H1 (cell line): ENCODE data around the gene ANK2.

Experiments used
- POLR2AphosphoS5 ChIP-seq: IDR thresholded peaks from 2 replicates; pipeline ENCODE4 v1.6.1; 2011; ENCODE audit warnings: low read depth, low read length
- SIX5 ChIP-seq: IDR thresholded peaks from 2 replicates; pipeline ENCODE4 v1.6.1; 2011; ENCODE audit warnings: mild to moderate bottlenecking, low read depth, low read length
- YY1 ChIP-seq: IDR thresholded peaks from 2 replicates; pipeline ENCODE4 v1.6.1; 2011; ENCODE audit warnings: low read depth, mild to moderate bottlenecking, low read length
- ZNF274 ChIP-seq: IDR thresholded peaks from 2 replicates; pipeline ENCODE4 v1.7.0; 2012; ENCODE audit warnings: low read length, borderline replicate concordance; ENCODE audit errors: extremely low read depth
- TF ChIP-seq, protein P1 (sequence below), 3 experiments: IDR thresholded peaks; 1 replicate in 2 of 3; 2 replicates in 1 of 3; pipeline versions ENCODE4 v1.5.1 to v1.6.1; 2011; ENCODE audit warnings: low read length in 3 of 3, mild to moderate bottlenecking in 3 of 3, inconsistent platforms in 2 of 3, low read depth in 1 of 3, moderate library complexity in 1 of 3; ENCODE audit not compliant: insufficient read depth in 1 of 3; ENCODE audit errors: control extremely low read depth in 1 of 3
- TF ChIP-seq, protein P2 (sequence below): IDR thresholded peaks from 2 replicates; pipeline ENCODE4 v1.6.1; 2012; ENCODE audit warnings: low read length, inconsistent platforms

DNA sequence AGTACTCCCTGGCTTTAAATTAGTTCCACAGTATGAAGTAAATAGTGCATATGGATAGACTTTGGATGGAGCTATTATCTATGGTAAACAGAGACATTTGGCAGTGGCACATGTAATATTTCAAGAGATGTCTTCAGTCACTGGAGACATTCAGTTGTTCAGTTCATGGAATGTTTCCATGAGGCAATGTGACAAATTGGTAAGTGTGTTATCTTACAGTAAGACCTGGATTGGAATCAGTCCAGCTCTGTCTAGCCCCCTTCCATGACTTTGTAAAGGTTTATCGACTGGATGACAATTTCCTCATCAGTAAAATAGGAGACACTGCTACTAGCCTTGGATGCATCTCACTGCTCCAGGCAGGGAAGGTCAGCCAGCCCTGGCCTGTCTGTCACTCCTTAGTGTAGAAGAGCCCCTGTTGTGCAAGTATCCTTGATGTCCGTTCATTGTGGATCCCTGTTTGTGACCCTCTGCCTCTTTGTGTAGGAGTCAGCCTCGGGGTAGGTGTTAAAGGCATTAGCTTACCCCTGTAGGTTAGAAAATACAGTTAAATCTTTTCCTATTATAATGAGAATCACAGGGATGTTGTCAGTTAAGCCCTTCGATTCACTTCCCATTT, 335.9 kb downstream of the ANK2 start:
- TF ChIP-seq, protein P1, sequence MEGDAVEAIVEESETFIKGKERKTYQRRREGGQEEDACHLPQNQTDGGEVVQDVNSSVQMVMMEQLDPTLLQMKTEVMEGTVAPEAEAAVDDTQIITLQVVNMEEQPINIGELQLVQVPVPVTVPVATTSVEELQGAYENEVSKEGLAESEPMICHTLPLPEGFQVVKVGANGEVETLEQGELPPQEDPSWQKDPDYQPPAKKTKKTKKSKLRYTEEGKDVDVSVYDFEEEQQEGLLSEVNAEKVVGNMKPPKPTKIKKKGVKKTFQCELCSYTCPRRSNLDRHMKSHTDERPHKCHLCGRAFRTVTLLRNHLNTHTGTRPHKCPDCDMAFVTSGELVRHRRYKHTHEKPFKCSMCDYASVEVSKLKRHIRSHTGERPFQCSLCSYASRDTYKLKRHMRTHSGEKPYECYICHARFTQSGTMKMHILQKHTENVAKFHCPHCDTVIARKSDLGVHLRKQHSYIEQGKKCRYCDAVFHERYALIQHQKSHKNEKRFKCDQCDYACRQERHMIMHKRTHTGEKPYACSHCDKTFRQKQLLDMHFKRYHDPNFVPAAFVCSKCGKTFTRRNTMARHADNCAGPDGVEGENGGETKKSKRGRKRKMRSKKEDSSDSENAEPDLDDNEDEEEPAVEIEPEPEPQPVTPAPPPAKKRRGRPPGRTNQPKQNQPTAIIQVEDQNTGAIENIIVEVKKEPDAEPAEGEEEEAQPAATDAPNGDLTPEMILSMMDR (IDR thresholded peaks at IDR 0.05; ENCODE audit: control extremely low read depth in 1 of 3, insufficient read depth in 1 of 3, low read depth in 1 of 3, low read length in 3 of 3), result no peak
- TF ChIP-seq SIX5 (no peak), POLR2AphosphoS5 (no peak), ZNF274 (no peak), YY1 (no peak)
- TF ChIP-seq, protein P2, sequence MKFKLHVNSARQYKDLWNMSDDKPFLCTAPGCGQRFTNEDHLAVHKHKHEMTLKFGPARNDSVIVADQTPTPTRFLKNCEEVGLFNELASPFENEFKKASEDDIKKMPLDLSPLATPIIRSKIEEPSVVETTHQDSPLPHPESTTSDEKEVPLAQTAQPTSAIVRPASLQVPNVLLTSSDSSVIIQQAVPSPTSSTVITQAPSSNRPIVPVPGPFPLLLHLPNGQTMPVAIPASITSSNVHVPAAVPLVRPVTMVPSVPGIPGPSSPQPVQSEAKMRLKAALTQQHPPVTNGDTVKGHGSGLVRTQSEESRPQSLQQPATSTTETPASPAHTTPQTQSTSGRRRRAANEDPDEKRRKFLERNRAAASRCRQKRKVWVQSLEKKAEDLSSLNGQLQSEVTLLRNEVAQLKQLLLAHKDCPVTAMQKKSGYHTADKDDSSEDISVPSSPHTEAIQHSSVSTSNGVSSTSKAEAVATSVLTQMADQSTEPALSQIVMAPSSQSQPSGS, result no peak
